GM21786 (cell line): ENCODE data around the gene NOL4L.

Source experiments
- ATAC-seq: cut with Tn5 transposase; IDR thresholded peaks from one replicate; pipeline ENCODE4 v1.9.1; 2021; ENCODE audit not compliant: unreplicated experiment

Gene NOL4L

DNA sequence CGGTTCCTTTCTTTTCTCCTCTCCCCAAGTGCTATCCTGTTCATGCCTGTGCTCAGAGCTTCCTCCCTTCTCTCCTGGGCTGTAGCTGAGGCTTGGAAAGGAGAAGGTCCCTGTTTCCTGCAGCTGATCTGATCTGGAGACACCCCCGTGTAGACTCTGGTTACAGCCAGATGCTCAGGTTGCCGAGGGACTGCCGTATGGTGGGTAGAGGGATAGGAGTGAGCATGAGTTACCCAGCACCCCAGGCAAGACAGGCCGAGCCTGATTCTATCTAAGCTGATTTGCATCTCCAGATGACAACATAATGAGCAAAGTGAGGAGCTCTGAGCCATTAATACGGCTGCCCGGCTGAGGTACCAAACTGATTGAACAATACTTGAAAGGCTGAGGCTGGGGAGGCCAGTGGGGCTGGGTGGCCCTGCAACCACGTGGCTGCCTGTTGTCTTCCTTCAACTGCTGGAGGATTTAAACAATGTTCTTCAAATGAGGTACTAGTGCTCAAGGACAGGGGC is 135.2 kb downstream of the NOL4L start:
- no peak for ATAC-seq

DNA sequence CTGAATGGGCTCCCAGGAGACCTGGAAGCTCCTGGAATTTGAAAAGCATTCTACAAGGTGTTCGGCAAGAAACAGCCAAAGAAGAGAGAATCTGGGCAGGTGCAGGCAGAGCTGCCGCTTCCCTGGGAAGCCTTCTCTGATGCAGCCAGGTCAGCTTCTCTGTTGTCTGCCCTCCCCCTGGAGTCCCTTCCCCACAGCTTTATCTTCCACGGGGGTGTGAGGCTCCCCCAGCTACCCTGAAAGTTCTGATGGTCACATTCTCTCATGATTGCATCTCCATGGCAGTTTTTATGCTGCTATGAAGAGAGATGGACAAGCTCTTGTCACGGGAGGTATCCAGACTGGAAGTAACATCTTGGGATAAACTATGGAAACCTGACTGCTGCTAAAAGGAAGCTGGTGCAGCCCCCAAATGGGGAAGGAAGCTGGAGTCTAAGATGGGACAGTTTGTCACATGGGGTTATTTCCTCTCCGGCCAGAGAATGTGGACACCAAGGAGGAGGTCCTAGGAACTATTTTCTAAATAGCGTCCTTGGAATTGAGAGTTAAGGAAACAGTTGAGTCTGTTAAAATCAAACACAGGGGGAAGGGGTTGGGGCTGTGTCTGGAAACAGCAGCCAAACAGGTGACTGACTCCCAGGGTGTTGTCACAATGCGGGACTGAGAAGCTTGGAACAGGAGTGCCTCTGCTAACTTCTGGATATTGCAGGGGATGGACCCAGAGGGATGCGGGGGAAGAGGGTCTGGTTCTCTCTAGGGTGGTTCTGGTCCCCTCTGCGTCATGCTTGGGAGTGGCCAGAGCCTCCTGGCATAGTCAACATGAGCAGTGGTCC is 135.9 kb downstream of the NOL4L start:
- ATAC-seq, result no peak

DNA sequence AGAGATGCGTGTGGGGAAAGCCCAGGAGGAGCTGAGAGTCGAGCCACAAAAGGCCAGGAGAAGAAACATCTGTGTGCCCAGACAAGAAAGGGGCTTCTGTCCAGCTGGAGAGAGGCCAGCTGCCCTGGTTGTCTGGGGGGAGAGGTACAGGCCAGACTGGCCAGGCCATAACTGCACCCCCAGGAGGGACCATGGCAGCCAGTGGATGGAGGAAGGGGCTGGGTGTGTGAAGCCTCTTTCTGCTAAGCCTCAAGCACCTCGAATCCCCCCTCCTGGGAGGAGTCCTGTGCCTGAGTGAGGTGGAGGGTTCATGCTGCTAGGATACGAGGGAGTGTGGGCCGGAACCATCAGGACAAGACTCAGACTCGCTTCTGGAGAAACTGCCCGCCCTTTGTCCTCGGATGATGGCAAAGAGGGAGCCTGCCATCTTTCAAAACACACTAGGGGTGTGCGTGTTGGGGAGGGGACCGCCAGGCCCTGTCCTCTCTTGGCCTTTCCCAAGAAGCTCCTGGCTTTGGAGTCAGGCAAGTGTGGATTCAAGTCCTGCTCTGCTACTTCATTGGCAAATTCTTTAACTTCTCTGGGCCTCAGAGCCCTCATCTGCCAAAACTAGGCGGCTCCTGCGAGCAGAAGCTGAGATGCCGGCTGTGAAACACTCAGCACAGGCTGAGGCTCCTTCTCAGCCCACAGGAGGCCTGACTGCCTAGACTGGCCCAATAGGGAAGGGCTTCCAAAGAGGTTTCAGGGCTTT is 136.7 kb downstream of the NOL4L start:
- no peak for ATAC-seq

DNA sequence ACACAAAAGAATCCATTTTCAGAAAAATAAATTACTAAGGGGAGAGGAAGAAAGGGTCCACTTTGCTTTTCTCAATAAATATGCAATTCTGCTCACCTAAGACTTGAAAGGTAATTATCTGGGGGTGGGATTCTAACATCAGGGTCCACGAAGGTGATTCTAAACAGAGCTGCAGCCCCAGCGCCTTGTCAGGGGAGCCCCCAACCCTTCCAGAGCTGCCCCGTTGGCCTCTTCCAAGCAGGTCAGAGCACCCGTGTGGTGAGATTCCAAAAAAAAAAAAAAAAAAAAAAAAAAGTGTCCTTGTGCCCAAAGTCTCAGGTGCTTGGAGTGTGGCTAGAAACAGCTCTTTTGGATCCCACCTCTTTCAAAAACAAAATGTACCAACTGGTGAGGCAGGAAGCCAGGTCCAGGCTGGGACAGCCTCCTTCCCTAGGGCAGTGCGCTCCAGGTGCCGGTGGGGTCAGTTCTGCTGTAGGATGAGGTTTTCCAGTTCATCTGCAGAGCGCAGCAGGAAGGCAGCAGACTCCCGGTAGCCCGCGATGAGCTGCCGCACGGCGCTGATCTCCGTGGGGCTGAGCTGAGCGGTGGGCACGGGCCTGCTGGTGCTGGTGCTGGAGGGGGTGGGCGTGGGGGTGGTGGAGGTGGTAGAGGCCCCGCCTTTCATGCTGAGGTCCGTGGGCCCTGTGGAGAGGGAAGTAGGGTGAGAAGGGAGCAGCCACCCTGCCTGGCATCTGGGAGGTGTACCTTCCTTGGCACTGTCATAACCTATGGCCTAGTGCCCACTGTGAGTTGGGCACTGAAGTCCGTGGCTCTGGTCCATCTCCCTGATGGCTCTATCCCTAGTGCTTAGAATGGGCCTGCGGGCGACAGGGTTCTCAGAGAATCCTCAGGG is 137.8 kb downstream of the NOL4L start:
- no peak for ATAC-seq

DNA sequence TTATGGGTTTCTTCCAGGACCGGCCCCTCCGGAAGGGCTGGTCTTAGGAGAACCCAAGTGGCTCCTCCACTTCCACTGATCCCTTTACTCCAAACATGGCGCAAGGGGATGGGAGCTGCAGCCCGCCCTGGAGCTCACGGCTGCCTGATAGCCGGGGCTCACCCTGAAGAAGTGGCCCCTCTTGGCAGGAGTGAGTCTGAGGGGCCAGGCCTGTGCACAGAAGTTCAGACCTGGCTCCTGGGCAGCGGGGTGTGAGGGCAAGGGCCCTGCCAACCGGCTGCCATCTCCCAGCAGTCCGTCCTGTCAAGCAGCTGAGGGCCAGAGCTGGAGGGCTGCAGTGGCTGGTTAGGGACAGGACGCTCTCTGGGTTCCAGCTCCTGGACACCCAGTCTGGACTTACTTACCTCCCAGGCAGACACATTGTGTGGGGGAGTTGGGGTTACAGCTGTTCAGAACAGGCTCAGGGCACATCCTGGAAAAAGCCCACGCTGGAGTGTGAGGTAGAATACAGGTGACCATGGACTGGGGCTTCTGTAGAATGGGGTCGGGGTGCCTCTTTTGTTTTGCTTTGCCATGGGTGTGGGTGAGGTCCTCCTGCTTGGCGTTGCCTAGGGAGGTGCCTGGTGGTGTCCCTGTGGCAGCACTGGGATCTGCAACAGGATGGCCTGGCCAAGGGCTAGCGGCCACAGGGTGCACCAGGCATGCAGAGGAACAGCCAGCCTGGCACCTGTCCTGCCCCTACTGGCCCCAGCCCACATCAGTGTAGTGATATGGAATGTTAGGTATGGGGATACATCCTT is 138.6 kb downstream of the NOL4L start:
- ATAC-seq, result no peak

DNA sequence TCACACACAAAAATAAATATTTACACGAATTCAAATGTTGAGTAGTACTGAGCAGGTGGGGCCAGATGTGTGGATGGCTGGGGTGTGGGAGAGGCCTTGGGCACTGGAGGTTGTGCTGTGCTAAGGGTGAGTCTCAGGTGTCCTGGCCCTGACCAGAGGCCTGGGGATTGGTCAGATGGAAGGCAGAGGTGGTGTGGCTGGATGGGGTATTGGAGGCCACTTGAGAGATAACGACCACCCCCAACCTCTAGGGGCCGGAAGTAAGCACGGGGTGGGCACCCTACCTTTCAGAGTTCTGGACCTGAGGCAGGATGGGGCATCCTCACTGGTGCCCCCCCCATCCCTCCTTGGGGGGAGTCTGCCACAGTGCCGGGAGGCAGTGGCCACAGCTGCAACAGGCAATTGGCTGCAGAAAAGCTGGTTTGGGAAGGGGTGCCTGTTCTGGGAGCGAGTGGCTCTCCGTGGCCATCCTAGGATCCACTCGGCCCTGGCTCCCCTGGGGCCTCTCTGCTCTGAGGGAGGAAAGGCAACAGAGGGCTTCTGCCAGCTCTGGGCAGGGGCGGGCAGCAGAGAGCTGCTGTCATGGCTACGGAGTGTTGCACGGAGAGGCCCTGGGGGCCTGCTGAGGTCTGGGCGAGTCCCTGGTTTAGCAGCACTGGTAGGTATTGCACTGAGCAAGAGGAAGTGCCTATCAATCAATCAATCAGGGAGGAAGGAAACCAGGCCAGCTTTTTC is 139.4 kb downstream of the NOL4L start:
- peak; percentile 55 for ATAC-seq

DNA sequence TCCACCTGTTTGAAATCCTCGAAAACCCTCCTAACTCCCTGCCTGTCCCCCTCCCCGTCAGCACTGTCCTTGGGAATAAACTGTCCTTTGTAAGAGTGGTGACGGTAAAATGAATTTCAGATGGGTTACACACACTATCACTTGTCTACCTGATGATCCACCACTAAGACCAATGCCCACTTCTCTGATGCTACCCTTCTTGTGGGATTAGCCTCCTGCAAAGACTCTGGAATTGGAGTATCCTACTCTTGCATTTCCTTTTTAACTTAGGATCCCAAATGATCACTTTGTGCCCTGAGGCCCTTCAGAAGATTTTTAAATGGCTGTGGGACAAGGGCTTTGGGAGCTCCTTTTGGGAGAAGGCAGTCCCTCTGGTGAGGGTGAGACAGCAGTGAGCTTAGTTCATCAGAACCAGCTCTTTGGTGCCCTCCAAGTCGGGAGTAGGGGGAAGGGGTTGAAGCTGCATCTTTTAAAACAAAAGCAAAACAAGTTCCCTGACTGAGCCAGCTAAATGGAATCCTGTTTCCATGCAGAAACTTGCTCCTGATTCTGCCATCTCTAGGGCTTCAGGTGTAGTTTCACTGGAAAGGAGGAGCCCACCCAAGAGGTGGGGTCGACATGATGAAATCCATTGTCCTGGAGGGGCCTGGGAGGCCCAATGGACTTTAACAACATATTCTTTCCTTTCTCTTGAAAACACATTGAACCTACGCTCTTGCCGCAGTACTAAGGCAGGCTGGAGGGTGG is 140.5 kb downstream of the NOL4L start:
- no peak for ATAC-seq

DNA sequence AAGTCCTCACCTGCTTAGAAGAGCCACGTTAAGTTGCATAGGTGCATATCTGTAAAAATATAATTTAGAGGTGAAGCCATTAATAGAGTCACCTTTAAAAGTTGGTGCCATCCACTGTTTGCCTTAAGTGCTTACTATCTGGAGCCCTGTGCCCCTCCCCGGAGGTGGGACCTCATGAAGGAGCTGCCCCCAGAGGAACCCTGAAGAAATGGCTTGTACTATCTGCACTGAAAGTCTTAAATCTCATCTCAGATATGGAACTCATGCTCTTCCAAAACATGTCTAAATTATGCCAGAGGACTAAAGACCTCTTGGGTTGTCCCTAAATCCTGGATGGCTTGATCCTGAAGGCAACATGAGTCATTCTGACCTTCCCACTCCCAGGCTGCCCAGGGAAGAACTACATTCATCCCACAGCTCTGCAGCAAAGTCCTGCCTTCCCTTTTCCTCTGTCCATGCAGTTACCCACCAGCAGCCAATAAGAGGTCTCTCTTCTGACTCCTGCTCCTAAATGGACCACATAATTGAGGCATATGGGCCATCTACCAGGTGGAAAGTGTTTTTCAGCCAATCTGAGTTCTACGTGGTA is 141.7 kb downstream of the NOL4L start:
- no peak for ATAC-seq

DNA sequence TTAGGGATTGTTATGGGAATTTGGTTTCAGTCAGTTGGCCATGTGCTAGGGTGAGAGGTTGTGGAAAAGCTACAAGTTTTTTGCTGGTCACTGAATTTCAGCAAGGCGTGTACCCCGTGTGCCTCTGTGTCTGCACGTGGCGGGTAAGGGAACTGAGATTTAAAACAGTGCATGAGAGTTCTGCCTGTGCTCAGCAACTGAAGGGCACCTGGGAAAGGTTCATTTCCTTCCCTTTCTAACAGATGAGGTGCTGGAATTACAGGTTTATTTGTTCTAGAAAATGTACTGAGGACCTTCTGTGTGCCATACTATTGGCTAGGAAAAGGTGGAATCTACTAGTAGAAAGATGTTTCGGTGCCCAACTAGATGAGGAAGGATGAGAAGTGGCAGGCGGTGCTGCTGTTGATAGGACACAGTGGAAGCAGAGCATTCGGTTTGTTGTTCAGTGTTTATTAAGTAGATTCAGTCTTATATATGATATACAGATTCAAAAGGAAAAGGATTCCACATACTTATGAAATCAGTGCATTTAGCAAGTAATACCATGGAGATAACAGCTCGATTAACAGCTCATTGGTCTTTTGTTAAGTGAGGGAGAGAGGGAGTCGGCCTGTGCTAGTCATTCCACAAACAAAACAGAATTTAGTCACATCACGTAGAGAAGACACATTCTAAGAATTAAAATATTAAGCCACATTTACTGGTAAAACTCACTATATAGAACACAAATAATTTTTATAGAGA is 142.3 kb downstream of the NOL4L start:
- no peak for ATAC-seq

DNA sequence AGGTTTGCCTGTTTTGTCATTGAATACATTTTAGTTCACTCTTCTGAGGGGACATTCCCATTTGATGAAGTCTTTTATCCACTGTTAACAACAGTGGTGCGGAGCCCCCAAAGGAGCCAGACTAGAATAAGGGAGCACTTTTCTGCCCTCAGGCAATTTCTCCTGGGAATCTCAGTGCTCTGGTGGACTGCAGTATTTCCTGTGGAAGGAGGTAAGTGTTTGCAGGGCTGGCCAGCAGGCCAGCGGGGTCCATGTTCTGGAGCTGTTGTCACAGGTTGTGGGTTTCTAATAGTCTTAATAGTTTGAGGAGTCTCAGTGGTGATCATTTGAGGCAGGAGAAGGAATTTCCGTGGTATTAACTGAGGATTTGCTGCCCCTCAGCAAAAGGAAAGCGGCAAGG is 143.5 kb downstream of the NOL4L start:
- ATAC-seq, result no peak

DNA sequence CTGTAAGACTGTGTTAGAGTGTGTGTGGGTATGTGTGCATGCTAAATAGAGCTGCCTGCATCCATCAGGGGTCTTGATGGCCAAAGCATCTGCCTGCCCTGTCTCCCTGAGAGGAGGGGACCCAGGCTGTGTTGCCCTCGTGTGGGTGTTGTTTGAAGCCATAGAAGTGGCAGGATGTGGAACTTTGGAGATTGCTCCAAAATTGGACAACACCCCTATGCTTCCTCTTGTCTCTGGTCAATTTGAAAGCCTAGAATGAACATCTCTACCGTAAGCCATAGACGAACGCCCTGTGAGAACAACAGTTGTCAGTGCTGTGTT is 144.4 kb downstream of the NOL4L start:
- no peak for ATAC-seq

DNA sequence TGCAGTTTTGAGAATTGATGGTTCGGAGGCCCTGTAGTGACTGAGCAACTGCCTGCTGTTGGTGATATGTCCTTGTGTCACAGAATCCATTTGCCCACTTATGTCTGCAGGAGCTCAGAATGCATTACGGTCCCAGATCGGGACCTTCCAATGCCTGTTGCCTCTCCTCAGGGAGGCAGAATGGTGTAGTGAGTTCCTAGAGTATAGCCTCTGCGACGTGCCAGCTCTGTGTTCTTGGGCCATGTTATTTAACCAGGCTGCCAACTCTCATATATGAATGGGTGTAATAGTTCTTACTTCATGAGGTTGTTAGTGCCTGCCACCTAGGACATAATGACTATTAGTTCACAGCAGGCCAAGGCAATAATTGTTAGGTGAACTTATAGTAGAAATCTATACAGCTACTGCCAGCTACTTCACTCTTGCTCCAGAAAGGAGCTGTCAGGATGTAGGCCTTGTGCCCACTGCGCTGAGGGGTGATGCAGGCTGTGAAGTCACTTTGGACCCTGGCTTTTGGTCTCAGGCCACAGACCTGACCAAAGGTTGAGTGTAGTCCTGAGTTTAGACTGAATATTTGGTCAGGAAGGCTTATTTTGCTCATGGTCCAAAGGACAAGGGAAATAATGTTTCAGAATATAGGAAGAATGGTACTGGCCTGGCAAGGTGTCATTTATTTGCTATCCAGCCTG is 144.9 kb downstream of the NOL4L start:
- no peak for ATAC-seq

DNA sequence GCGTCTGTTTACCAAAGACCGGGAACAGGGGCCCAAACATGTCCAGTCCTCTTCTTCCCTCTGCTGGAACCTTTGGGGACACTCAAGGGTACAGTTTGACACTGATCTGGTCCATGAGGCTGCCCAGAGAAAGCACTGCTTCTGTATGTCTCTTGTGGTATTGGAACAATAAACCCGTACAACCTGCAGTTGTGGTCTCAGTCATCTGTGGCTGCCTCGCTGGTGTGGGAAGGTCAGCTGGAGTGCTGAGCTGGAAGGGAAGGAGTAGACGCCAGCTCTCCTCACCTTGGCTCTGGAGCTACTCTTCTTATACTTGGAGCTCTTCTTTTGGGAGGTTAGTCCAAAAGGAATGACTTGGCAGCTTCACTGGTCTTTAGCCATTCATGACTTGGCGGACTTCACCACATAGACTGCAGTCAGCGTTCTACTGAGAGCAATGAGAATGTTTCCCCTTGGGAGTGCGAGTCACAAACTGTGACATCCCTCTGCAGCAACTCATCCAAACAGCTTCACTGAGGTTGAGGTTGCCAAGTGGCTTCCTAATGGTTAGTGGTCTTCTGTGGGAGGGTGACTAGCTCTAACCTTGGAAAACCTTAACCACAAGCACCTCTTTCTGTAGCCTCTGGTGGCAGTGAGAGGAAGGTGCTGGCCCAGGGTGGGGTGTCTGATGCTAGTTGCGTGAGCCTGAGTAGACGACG is 145.9 kb downstream of the NOL4L start:
- ATAC-seq, result no peak

DNA sequence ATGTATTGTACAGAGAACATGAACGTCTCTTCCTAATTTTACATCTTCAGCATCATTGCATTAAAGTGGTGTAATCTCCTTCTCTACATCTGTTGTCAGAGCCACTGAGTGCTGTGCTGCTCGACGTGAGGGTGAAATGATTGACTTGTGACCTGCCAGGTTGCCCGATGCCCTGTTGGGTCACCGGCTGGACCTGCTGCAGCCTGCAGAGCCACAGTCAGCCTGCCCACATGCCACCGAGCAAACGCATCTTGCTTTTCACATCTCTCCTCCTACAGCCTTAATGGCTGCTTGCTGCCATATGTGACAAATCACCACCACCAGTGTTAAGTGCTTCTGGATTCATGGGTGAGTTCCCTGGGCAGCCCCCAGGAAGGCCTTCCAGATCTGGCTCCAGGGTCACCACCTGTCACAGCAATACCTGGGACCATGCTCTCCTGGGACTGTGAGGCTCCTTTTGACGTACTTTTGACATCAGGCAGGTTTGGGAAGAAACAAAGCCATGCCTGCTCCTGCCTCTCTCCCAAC is 146.7 kb downstream of the NOL4L start:
- no peak for ATAC-seq

DNA sequence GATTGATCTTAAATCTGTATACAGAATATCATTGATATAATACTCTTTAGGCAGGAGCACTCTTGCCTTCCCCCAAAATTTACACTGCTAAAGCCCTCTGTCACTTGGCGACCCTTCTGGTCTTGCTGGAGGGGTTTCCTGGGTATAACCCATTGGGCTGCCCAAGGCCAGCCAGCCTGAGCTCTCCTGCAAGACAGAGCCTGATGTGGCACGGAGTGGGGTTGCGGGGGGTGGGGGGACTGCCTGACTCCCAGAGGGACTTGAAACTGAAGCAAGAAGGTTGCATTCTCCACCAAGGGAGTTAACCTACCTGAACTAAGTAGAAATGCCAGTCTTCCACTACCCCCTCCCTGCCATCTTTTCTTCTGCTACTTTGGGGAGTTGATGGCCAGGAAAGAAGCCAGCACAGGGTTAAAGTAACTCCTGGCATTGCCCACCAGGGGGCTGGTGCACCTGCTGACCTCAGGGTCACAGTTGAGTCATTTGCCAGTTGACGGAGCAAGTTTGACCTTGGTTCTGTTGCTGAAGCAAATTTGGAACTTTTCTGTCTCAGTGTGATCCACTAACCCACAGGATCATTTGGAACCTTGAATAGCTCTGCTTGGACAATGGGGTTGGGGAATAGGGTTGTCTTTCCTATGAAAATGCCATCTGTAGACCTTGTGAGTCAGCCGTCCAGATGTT is 147.6 kb downstream of the NOL4L start:
- no peak for ATAC-seq

DNA sequence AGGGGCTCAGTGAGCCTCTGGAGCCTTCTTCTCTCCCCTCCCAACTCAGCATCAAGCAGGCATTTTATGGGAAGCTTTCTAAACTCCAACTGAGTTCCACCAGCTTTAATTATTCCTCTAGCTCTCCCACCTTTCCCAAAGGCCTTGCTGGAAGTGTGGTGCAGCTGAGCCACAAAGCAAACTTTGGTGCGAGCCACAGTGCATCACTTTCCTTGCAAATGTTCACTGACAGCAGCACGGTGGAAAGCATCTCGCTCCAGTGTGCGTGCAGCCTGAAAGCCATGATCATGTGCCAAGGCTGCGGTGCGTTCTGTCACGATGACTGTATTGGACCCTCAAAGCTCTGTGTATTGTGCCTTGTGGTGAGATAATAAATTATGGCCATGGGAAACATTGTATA is 148.2 kb downstream of the NOL4L start:
- ATAC-seq, result no peak
